Coronary artery (tissue), 2 donors: ENCODE data around the gene GCH1.

Experiments
- DNase-seq: peaks from one replicate; pipeline ENCODE4 v3.0.0-alpha.2; 2017; ENCODE audit warnings: low spot score
- H3K27ac ChIP-seq, 2 donors: fragments of 200-600 bp; sonication (generic); one replicate each; pipeline ENCODE4 v1.5.1; 2016 to 2019
- H3K4me3 ChIP-seq: fragments of 200-600 bp; sonication (generic); 2 replicates; pipeline ENCODE4 v1.5.1; 2016; ENCODE audit warnings: mild to moderate bottlenecking, moderate library complexity
- TF ChIP-seq, protein P1 (sequence below): fragments of 200-600 bp; sonication (generic); IDR thresholded peaks from one replicate; pipeline ENCODE4 v1.5.1; 2019; ENCODE audit warnings: antibody characterized with exemption

Gene GCH1

DNA sequence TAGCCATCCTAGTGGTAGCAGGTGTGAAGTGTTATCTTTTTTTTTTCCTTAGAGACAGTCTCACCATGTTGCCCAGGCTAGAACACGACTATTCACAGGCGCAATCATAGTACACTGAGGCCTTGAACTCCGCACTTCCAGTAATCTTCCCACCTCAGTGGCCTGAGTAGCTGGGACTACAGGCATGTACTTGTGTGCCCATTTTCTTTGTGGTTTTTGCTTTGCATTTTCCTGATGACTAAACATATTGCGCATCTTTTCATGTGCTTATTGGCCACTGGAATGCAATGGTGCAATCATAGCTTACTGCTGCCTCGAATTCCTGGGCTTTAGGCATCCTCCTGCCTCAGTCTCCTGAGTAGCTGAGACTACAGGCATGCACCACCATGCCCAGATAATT is 33.3 kb upstream of the GCH1 start:
- no peak for DNase-seq
- no peak overlapping the region for H3K4me3 ChIP-seq
- H3K27ac ChIP-seq, result no peak overlapping the region
- TF ChIP-seq, protein P1, sequence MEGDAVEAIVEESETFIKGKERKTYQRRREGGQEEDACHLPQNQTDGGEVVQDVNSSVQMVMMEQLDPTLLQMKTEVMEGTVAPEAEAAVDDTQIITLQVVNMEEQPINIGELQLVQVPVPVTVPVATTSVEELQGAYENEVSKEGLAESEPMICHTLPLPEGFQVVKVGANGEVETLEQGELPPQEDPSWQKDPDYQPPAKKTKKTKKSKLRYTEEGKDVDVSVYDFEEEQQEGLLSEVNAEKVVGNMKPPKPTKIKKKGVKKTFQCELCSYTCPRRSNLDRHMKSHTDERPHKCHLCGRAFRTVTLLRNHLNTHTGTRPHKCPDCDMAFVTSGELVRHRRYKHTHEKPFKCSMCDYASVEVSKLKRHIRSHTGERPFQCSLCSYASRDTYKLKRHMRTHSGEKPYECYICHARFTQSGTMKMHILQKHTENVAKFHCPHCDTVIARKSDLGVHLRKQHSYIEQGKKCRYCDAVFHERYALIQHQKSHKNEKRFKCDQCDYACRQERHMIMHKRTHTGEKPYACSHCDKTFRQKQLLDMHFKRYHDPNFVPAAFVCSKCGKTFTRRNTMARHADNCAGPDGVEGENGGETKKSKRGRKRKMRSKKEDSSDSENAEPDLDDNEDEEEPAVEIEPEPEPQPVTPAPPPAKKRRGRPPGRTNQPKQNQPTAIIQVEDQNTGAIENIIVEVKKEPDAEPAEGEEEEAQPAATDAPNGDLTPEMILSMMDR, result no peak

DNA sequence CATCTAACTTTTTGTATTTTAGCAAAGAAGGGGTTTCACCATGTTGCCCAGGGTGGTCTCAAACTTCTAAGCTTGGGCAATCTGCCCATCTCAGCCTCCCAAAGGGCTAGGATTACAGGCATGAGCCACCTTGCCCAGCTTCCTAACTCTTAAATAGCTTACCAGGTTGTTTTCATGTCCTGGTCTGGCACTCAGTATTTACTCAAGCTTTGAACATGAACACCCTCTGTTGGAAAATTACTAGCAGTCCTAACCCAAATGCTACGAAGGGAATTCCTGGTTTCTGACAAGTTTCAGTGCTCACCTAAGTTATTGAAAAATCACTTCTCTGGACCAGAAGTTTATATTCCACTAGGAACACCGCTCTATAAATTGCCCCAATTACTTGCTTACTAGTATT is 32.5 kb upstream of the GCH1 start:
- H3K4me3 ChIP-seq, result no peak overlapping the region
- H3K27ac ChIP-seq, result no peak overlapping the region
- TF ChIP-seq, protein P1, result no peak
- DNase-seq, result no peak

DNA sequence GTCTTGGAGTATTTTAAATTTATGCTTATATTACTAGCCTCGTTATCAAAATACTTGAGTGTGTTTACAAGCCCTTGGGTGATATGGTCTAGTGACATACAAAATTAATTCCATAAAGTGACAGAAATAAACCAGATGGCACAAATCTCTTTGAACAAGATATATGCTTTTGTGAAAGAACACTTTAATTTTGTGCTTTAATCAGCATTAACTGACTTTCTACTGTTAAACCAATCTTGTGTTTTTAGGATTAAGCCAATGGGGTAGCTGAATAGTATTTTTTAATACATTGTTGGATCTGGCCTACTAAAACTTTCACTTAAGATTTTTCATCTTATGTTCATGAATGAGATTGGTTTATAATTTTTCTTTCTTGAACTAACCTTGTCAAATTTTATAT is 30.4 kb upstream of the GCH1 start:
- H3K4me3 ChIP-seq, result no peak overlapping the region
- DNase-seq, result no peak
- H3K27ac ChIP-seq, result no peak overlapping the region
- TF ChIP-seq, protein P1, result no peak

DNA sequence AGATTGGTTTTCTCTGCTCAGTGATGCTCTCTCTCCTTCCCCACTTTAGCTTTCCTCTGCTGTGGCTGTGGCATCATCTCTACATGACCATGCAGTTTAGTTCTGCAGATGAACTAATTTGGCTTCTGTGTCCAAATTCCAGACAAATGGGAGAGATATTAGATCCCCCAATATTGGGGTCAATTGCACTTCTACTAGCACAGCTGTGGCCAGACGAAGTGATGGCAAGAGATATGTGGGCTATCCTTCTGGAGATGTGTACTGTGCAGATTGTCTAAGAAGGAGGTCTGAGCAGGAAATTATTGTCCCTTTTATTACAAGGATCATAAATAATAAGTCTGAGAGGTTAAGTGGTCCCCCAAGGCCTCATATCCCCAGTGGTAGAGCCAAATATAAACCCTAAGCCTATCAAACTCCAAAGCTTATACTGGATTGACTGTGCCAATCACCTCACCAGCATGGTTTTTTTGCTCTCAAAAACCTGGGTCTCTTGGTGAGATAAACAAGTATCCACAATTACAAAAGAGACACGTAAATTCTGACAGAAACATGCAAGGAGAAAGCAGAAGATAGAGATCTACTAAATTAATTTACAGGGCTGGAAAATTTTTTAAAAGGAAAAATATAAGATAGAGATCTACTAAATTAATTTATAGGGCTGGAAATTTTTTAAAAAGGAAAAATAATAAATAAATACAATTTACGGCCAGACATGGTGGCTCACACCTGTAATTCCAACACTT is 29.1 kb upstream of the GCH1 start:
- TF ChIP-seq, protein P1, result no peak
- H3K4me3 ChIP-seq, result no peak overlapping the region
- DNase-seq, result no peak
- no peak overlapping the region for H3K27ac ChIP-seq

DNA sequence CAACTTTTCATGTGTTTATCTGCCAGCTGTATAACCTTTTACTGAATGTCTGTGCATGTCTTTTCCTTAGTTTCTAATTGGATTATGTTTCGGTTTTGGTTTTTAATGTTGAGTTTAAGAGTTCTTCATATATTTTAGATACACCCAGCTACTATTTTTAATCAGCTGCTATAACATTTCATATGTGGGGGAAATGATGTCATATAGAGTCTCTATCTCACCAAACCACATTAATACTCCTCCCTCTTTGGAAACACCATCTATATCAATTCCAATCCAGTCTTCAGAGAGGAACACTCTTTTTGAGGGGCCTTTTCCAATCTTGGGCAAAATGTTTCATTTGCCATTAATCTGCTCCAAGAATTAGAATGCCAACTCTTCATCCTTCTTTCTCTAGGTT is 28.5 kb upstream of the GCH1 start:
- Histone ChIP-seq H3K27ac (no peak overlapping the region), H3K4me3 (no peak overlapping the region)
- TF ChIP-seq, protein P1, result no peak
- no peak for DNase-seq

DNA sequence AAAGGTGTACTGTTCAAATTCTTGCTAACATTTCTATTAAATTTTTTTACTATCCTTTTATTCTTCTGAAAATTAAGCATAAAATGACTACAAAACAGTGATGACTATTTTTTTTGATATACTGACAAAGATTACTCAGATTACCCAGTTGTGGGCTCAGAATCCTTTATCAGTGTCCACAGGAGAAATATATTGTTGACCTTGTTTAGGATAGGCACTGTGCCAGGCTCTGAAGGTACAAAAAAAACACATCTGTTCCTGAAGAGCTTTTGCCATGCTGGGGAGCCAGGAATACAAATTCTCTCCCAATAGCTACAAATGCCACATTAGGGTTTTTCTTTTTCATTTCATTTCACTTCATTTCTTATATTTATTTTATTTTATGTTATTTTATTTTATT is 26.9 kb upstream of the GCH1 start:
- Histone ChIP-seq H3K27ac (no peak overlapping the region), H3K4me3 (no peak overlapping the region)
- TF ChIP-seq, protein P1, result no peak
- no peak for DNase-seq

DNA sequence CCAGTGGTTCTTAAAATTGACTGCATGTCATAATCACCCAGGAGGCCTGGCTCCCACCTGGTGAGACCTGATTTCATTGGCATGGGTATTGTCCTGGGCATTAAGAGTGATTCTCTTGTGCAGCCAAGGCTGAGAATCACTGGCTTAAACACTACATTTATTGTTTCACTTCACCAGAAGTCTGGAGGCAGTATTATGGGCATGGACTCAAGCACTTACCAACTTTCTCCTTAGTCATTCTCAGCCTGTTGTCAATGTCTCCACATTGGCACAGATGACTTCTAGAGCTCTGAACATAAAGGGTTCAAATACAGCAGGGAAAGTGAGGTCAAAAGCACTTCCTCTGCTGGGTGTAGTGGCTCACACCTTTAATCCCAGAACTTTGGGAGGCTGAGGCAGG is 25.6 kb upstream of the GCH1 start:
- TF ChIP-seq, protein P1, result no peak
- no peak overlapping the region for H3K27ac ChIP-seq
- no peak for DNase-seq
- H3K4me3 ChIP-seq, result no peak overlapping the region
